A673 (cell line): ENCODE data around the gene OBSCN.

Experiments used
- EZH2 ChIP-seq: fragments of 200-600 bp; sonication (generic); IDR thresholded peaks from 2 replicates; pipeline ENCODE4 v1.6.1; 2017; ENCODE audit warnings: borderline replicate concordance, low read depth, mild to moderate bottlenecking, mixed read lengths, antibody characterized with exemption, low read length; ENCODE audit not compliant: poor library complexity, severe bottlenecking
- TF ChIP-seq, protein P1 (sequence below): fragments of 300-800, 200-600 bp; sonication (generic); conservative IDR thresholded peaks from 2 replicates; pipeline ENCODE4 v1.5.1; 2017; ENCODE audit warnings: low read depth, mild to moderate bottlenecking, antibody characterized with exemption, low read length, moderate library complexity, mixed read lengths

DNA sequence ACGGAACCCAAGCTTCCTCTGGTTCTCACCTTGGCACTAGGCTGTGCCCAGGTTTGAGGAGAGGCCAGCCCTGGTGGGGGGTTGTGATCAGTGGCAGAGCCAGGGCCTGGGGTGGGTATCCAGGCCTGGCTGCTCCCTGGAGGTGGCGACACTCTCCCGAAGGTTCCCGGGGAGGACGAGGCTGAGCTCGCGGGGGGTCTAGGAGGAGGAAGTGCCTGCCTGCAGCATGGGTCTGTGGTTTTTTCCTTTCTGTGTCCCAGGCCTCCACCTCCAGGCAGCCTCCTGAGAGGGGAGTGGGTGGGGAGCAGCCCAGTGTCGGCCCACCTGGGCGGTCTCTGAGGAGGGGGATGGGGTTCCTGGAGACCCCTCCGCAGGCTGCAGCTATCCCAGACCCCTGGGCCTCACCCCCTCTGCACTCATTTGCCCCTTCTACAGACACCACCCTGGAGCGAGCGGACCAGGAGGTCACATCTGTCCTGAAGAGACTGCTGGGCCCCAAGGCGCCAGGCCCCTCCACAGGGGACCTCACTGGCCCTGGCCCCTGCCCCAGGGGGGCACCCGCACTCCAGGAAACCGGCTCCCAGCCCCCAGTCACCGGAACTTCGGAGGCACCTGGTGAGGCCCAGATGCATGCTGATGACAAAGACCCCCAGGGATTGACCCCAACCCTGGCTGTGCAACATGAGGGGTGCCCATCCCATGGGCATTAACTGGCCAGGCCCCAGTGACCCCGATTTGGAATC lies 154.5 kb downstream of the OBSCN start:
- TF ChIP-seq, protein P1, sequence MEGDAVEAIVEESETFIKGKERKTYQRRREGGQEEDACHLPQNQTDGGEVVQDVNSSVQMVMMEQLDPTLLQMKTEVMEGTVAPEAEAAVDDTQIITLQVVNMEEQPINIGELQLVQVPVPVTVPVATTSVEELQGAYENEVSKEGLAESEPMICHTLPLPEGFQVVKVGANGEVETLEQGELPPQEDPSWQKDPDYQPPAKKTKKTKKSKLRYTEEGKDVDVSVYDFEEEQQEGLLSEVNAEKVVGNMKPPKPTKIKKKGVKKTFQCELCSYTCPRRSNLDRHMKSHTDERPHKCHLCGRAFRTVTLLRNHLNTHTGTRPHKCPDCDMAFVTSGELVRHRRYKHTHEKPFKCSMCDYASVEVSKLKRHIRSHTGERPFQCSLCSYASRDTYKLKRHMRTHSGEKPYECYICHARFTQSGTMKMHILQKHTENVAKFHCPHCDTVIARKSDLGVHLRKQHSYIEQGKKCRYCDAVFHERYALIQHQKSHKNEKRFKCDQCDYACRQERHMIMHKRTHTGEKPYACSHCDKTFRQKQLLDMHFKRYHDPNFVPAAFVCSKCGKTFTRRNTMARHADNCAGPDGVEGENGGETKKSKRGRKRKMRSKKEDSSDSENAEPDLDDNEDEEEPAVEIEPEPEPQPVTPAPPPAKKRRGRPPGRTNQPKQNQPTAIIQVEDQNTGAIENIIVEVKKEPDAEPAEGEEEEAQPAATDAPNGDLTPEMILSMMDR, result no peak
- no peak for TF ChIP-seq EZH2
